NCI-H2227 (cell line): ENCODE data around the gene TRAF7.

ENCODE experiments used
- DNase-seq: peaks from one replicate; lab custom pipeline; 2025; ENCODE audit not compliant: unreplicated experiment; lab: John Stamatoyannopoulos, UW

TRAF7 gene

DNA sequence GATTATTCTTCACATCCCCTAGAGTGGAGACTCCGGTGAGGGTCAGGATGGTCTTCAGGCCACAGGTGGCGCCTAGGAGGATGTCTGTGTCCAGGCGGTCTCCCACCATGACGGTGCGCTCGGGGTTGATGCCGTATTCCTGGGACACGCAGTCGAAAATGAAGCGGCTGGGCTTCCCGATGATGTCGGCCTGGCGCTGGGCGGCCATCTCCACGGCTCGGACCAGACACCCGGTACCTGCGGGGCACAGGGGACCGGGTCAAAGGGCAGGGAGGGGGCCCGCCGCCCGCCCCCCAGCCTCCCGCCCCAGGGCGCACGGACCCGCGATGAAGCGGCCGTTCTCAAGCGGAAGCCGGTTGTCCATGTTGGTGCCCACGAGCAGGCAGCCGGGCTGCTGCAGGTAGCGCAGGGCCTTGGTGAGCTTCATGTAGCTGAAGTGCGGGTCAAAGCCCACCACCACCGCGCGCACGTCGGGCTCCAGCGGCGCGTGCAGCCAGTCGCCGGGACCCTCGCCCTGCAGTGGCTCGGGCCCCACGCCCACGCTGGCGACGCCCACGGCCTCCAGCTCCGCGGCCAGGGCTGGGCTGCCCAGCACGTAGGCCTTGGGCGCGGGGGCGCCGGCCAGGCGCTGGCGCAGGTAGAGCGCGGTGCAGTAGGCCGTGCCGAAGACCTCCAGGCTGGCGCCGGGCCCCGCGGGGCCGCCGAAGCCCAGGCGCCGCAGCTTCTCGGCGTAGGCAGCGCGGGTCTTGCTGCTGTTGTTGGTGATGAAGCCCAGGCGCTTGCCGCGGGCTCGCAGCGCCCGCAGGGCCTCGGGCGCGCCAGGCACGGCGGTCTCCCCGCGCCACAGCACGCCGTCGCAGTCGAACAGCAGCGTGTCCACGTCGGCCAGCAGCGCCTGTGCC is 58.5 kb downstream of the TRAF7 start:
- no peak for DNase-seq

DNA sequence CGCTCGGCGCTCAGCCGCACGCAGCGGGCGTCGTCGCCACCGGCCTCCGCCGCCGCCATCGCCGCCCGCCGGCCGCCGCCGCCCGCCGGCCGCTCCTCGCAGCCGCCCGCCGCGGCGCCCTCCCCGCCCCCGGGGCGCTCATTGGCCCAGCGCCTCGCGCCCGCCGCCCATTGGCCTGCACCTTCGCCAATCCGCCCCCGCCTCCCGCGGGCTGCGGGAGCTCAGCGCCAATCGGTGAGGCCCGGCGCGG is 59.1 kb downstream of the TRAF7 start, which contains the start of gene PGP:
TSS of gene PGP (minus strand) at position 122 of the 250 bp plus-strand sequence. CDS start at position 59, 63 bp downstream.
- no peak for DNase-seq

DNA sequence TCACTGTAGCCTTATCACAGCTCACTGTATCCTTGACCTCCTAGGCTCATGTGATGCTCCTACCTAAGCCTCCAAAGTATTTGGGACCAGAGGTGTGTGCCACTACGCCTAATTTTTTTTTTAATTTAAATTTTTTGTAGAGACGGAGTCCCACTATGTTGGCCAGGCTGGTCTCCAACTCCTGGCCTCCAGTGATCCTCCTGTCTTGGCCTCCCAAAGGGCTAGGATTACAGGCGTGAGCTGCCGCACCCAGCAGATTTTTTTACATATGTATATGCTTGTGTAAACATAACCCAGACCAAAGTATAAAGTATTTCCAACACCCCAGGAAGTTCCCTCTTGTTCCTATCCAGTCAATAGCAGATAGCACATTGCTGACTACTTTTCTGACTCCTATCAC is 60.7 kb downstream of the TRAF7 start:
- no peak for DNase-seq

- peak; percentile 100 for DNase-seq
Observed at GRCh38 chr16:2223221-2223941, 67.8 kb downstream of the TRAF7 start, which contains the start of gene E4F1. Gene E4F1, plus strand, starts transcription at chr16:2223591. Its CDS starts 23 bp downstream, at chr16:2223614.

- DNase-seq, result peak; percentile 64
Observed at GRCh38 chr16:2223942-2224486, 68.4 kb downstream of the TRAF7 start.

DNA sequence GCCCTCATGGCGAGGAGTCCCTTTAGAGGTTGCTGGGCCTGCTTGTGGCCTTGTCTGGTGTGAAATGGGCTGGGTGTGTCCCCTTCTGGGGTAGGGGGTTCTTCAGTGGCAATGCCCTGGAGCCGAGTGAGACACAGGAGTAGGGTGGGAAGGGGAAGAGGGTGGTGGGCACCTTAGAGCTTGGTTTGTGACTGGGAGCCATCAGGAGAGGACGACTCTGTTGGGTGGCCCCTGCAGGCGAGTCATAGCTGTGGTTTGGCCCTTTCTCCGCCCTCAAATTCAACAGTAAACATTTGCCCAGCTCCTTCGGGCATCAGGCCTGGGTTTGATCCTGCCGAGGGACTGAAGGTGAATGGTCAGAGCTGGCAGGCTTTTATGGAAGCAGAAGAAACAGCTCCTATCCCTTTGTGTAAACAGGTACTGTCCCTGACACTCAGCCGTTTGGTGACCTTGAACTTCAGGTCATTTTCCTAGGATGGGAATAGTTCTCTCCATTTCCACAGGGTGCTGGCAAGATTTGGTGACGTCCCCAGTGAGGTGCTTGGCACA is 70.7 kb downstream of the TRAF7 start:
- no peak for DNase-seq

DNA sequence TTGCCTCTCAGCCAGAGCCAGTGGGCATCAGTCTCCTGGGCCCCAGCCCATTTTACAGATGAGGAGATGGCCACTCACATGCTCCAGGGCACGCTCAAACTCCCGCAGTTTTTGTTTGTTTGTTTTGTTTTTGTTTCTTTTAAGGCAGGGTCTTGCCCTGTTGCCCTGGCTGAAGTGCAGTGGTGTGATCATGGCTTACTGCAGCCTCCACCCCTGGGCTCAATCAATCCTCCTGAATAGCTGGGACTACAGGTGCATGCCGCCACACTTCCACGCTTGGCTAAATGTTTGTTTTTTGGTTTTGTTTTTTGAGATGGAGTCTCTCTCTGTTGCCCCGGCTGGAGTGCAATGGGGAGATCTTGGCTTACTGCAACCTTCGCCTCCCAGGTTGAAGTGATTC is 71.3 kb downstream of the TRAF7 start:
- no peak for DNase-seq
